PC-3 (cell line): Measurements from ENCODE around the gene TMEM184C.
A peak's percentile ranks its signal among the peaks of the same experiment; 100 is the strongest.

Experiments used
- CTCF ChIP-seq: fragments of 300-600 bp; sonication (generic); conservative IDR thresholded peaks from 2 replicates; pipeline ENCODE4 v1.5.1; 2017; ENCODE audit warnings: antibody characterized with exemption, low read depth, mild to moderate bottlenecking, low read length
- EZH2 ChIP-seq: fragments of 300-600 bp; sonication (generic); IDR thresholded peaks from one replicate; pipeline ENCODE4 v1.6.1; 2017; ENCODE audit warnings: antibody characterized with exemption, mild to moderate bottlenecking, low read length; ENCODE audit not compliant: unreplicated experiment
- EZH2phosphoT487 ChIP-seq: fragments of 300-600 bp; sonication (generic); IDR thresholded peaks from 2 replicates; pipeline ENCODE4 v1.6.1; 2018; ENCODE audit warnings: mild to moderate bottlenecking, antibody characterized with exemption, low read length, borderline replicate concordance

GRCh38 chr4:147570616-147571015 is 46.6 kb upstream of the TMEM184C start:
- TF ChIP-seq CTCF: peak; percentile 15; the same call in 1 of the 2 replicates
- TF ChIP-seq EZH2phosphoT487: no peak
- no peak for TF ChIP-seq EZH2
